Coronary artery (tissue), 2 donors: ENCODE measurements around the gene TMC2.
"Not testable (repeated sequence)": the region's sequence is repeated elsewhere in the genome, so short reads cannot be mapped to it uniquely, and the experiment has no call there.

Experiments used
- DNase-seq: peaks from one replicate; pipeline ENCODE4 v3.0.0-alpha.2; 2017; ENCODE audit warnings: low spot score
- H3K27ac ChIP-seq, 2 donors: fragments of 200-600 bp; sonication (generic); one replicate each; pipeline ENCODE4 v1.5.1; 2016 to 2019
- H3K4me3 ChIP-seq: fragments of 200-600 bp; sonication (generic); 2 replicates; pipeline ENCODE4 v1.5.1; 2016; ENCODE audit warnings: mild to moderate bottlenecking, moderate library complexity
- CTCF ChIP-seq: fragments of 200-600 bp; sonication (generic); IDR thresholded peaks from one replicate; pipeline ENCODE4 v1.5.1; 2019; ENCODE audit warnings: antibody characterized with exemption

TMC2 gene

GRCh38 chr20:2536560-2536986 lies at the start of gene TMC2:
Gene TMC2, plus strand, starts transcription at chr20:2536573. Its CDS starts 49 bp downstream, at chr20:2536622.
- no peak for TF ChIP-seq CTCF
- DNase-seq = no peak
- no peak within 1 kb of the TSS for H3K27ac ChIP-seq
- no peak within 1 kb of the TSS for H3K4me3 ChIP-seq

- not testable (repeated sequence) for DNase-seq, H3K4me3 ChIP-seq, H3K27ac ChIP-seq
Observed at GRCh38 chr20:2502808-2503384, 33.5 kb upstream of the TMC2 start.

GRCh38 chr20:2504803-2505202 lies 31.6 kb upstream of the TMC2 start:
- H3K4me3 ChIP-seq, DNase-seq, H3K27ac ChIP-seq: not testable (repeated sequence)

- not testable (repeated sequence) for H3K4me3 ChIP-seq, H3K27ac ChIP-seq, DNase-seq
Observed at GRCh38 chr20:2506426-2506825, 29.9 kb upstream of the TMC2 start.

- Histone ChIP-seq H3K4me3 (peak overlapping the region; percentile 96), H3K27ac (no peak overlapping the region)
- TF ChIP-seq CTCF = no peak
- no peak for DNase-seq
Observed at GRCh38 chr20:2507464-2507863, 28.9 kb upstream of the TMC2 start.

- no peak for DNase-seq
- Histone ChIP-seq H3K4me3 (peak overlapping the region; percentile 96), H3K27ac (peak overlapping the region; percentile 71 to 89)
- TF ChIP-seq CTCF = no peak
Observed at GRCh38 chr20:2507875-2508630, 28.3 kb upstream of the TMC2 start.

GRCh38 chr20:2508631-2509467 lies 27.5 kb upstream of the TMC2 start, which contains the start of gene ZNF343:
Gene ZNF343, minus strand, starts transcription at chr20:2508915. Its CDS starts 15,020 bp downstream, at chr20:2493895.
- TF ChIP-seq CTCF = no peak

GRCh38 chr20:2509468-2509781 lies 26.9 kb upstream of the TMC2 start:
- TF ChIP-seq CTCF = no peak
- DNase-seq = no peak
- Histone ChIP-seq H3K4me3 (peak overlapping the region; percentile 96), H3K27ac (peak overlapping the region; percentile 71 to 89)

More at GRCh38 chr20:2508631-2509467, 27.5 kb upstream of the TMC2 start, which contains the start of gene ZNF343:
- Histone ChIP-seq H3K4me3 (peak within 1 kb of the TSS; percentile 96), H3K27ac (peak within 1 kb of the TSS; percentile 71 to 89)
- DNase-seq = peak; percentile 87
